Measurements from ENCODE around the gene KCNIP1. TPM values are rescaled to one million over a fixed set of nuclear protein-coding genes. Genes with fewer than 3 reads are reported as not detected.

KCNIP1 gene
- total and polyA plus RNA-seq, 8 donors: 0.20 to 0.73 (median 0.31) TPM; not detected in 3

DNA sequence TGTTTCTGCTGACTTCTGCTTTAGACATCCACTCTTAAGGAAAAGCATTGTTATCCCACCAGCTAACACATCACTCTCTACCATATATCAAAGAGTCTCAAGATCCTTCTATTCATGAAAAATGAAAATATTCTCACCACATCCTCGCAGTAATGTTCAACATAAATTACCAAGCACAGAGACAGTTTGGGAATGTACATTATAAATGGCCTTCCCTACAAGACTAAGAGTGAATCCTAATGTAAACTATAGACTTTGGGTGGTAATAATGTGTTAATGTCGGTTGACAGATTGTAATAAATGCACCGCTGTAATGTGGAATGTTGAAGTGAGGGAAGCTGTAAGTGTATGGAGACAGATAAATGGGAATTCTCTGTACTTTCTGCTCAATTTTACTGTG is 27.1 kb upstream of the KCNIP1 start:
- Histone ChIP-seq H3K4me1 (no peaks in the 10 kb centered on the region), H3K9me3 (no peaks in the 10 kb centered on the region), H3K36me3 (no peaks in the 10 kb centered on the region), H3K27me3 (peaks cover 0 to 10% (median under 1%) of the 10 kb centered on the region in 3 donors), H3K27ac (no peak overlapping the region), H3K4me3 (no peak overlapping the region)
- TF ChIP-seq POLR2AphosphoS5 (IDR thresholded peaks at IDR 0.05): no peak
- TF ChIP-seq POLR2A (IDR thresholded peaks at IDR 0.05): no peak
- TF ChIP-seq EP300 (IDR thresholded peaks at IDR 0.05): no peak
- no peak for TF ChIP-seq CTCF (IDR thresholded peaks at IDR 0.05)
- 77 to 92% (median 86%) methylated on average over 3 of the region's 3 CpGs for WGBS, 5 donors
- no peak for DNase-seq
- intact Hi-C loops (cut with DNase I; ENCODE audit: low total_unique reads): no loop called here

- WGBS, 5 donors: 86 to 98% (median 88%) methylated on average over 1 of the region's 1 CpG
Observed at GRCh38 chr5:170477906-170478305, 25.9 kb upstream of the KCNIP1 start.

DNA sequence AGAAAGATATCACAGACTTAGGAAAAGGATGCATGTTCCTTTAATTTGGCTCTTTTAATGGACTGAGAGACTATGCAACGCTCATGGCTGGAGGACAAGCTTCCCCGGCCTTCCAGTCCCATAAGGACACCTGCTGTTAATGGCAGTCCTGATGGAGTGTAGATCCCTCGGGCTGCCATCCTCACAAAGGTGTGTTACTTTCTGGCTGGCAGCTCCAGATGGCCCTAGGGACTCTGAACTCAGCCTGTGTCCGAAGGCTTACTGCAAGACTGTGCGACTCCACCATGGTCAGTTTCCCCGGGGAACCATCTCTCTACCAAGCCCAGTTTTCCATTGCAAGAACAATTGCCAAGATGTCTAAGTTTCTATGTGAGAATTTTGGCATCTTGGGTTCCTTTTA is 25.5 kb upstream of the KCNIP1 start:
- H3K36me3 ChIP-seq: no peaks in the 10 kb centered on the region
- peak in 1 of 2 donors; percentile 0 for DNase-seq
- no peaks in the 10 kb centered on the region for H3K4me1 ChIP-seq
- H3K27me3 ChIP-seq: peaks cover 0 to 5% (median 0%) of the 10 kb centered on the region in 3 donors
- no peak for TF ChIP-seq POLR2AphosphoS5 (IDR thresholded peaks at IDR 0.05)
- no peaks in the 10 kb centered on the region for H3K9me3 ChIP-seq
- H3K4me3 ChIP-seq: no peak overlapping the region
- intact Hi-C loops (cut with DNase I; ENCODE audit: low total_unique reads): no loop called here
- 90 to 92% (median 91%) methylated on average over 6 of the region's 6 CpGs for WGBS, 5 donors
- no peak overlapping the region for H3K27ac ChIP-seq

More at GRCh38 chr5:170477906-170478305, 25.9 kb upstream of the KCNIP1 start:
- peaks cover 0 to 5% (median 0%) of the 10 kb centered on the region in 3 donors for H3K27me3 ChIP-seq
- H3K4me1 ChIP-seq: no peaks in the 10 kb centered on the region
- intact Hi-C loops (cut with DNase I; ENCODE audit: low total_unique reads): no loop called here
- DNase-seq: no peak
- TF ChIP-seq POLR2AphosphoS5 (IDR thresholded peaks at IDR 0.05): no peak
- TF ChIP-seq EP300 (IDR thresholded peaks at IDR 0.05): no peak
- TF ChIP-seq CTCF (IDR thresholded peaks at IDR 0.05): no peak
- no peak for TF ChIP-seq POLR2A (IDR thresholded peaks at IDR 0.05)
- no peaks in the 10 kb centered on the region for H3K36me3 ChIP-seq
- no peaks in the 10 kb centered on the region for H3K9me3 ChIP-seq
- no peak overlapping the region for H3K4me3 ChIP-seq
- H3K27ac ChIP-seq: no peak overlapping the region

DNA sequence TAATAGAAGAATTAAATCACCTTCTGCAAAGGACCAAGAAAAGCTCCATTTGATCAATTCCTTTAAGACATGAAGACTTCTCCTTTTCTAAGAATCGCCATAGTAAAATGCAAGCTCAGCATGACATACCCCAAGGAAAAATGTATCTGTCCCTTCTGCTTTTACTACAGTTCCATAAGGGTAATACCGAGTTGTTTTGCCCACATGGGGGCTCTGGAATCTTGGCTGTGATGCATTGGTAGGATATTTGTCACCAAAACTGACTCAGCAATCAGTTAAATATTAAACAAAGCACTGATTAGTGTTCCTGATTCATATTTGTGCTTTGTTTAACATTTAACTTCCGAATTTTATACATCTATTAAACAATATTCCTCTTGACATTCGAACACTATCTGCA is 24.3 kb upstream of the KCNIP1 start:
- Histone ChIP-seq H3K27ac (no peak overlapping the region), H3K36me3 (no peaks in the 10 kb centered on the region), H3K9me3 (no peaks in the 10 kb centered on the region), H3K27me3 (peaks cover 0 to 4% (median 0%) of the 10 kb centered on the region in 3 donors), H3K4me3 (no peak overlapping the region), H3K4me1 (no peaks in the 10 kb centered on the region)
- peak in 1 of 2 donors; percentile 54 for DNase-seq
- WGBS, 5 donors: 18 to 50% (median 30%) methylated on average over 4 of the region's 4 CpGs
- TF ChIP-seq POLR2A (IDR thresholded peaks at IDR 0.05): no peak
- TF ChIP-seq CTCF (IDR thresholded peaks at IDR 0.05): no peak
- no peak for TF ChIP-seq POLR2AphosphoS5 (IDR thresholded peaks at IDR 0.05)
- no peak for TF ChIP-seq EP300 (IDR thresholded peaks at IDR 0.05)
- intact Hi-C loops (cut with DNase I; ENCODE audit: low total_unique reads): no loop called here

- Histone ChIP-seq H3K36me3 (no peaks in the 10 kb centered on the region), H3K4me1 (no peaks in the 10 kb centered on the region), H3K27ac (no peak overlapping the region), H3K4me3 (no peak overlapping the region), H3K27me3 (no peaks in the 10 kb centered on the region), H3K9me3 (no peaks in the 10 kb centered on the region)
- intact Hi-C loops (cut with DNase I; ENCODE audit: low total_unique reads): no loop called here
- DNase-seq: no peak
- 80 to 97% (median 91%) methylated on average over 5 of the region's 5 CpGs for WGBS, 5 donors
- TF ChIP-seq POLR2AphosphoS5 (IDR thresholded peaks at IDR 0.05) (no peak), CTCF (IDR thresholded peaks at IDR 0.05) (no peak), EP300 (IDR thresholded peaks at IDR 0.05) (no peak)
Observed at GRCh38 chr5:170480260-170480659, 23.6 kb upstream of the KCNIP1 start.

Data from stomach (tissue), 9 donors.